GOT3 (cell line): ENCODE results near the gene FADS6.

Experiments used
- DNase-seq: peaks from one replicate; lab custom pipeline; 2025; ENCODE audit warnings: mixed read lengths; lab: John Stamatoyannopoulos, UW

The FADS6 gene

DNA sequence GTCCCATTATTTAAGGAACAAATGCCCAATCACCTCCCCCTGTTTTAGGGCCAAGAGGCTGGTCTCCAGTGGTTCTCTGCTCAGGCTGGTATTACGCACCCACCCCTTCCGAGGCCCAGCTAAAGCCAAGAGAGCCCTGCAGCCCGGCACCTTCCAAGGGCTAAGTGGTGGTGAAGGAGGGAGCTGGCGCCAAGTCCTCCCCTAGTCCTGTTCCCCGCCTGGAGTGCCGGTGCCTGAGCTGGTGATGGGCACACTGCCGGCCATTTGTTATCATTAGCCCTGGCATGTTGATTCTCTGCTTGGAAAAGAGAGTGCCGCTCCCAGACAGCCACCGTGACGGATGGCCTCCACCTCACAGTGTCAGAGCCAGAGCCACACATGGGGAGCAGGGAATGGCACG is 65.6 kb downstream of the FADS6 start:
- DNase-seq, result no peak
